K562 (cell line): ENCODE measurements around the gene SMC4. TPM values are rescaled to one million over a fixed set of nuclear protein-coding genes. Genes with fewer than 3 reads are reported as not detected.

Source experiments
- ATAC-seq: fragments of 200-7000 bp; cut with Tn5 transposase; 3 replicates; pipeline ENCODE4 v1.9.1; 2020; ENCODE audit warnings: moderate library complexity
- BruUV-seq: library from RNA; stranded (reverse); fragments of 400-500 nt; replicated peaks from 2 replicates; lab custom pipeline; 2021; lab: Mats Ljungman, UMichigan
- CTCF ChIA-PET: fragments of 300-600 bp; formaldehyde crosslinking; extraction: SDS; loops from one replicate; lab custom pipeline; 2021; ENCODE audit warnings: low intra/inter-chr PET ratio; lab: Yijun Ruan, JAX
- POLR2A ChIA-PET: fragments of 300-600, 350-650 bp; sonication (Branson Sonifier 250); formaldehyde crosslinking; extraction: SDS; loops from one replicate; lab custom pipeline; 2021; ENCODE audit warnings: antibody characterized with exemption, inconsistent platforms; lab: Yijun Ruan, JAX
- DNase-seq, 4 experiments: peaks; one replicate each; pipeline versions ENCODE4 v3.0.0 to v3.0.0-alpha.2; 2011 to 2018; ENCODE audit warnings: low spot score in 3 of 4, mixed read lengths in 3 of 4; ENCODE audit errors: extremely low read depth in 1 of 4
- FAIRE-seq: peaks from 2 replicates; lab custom pipeline; 2011; peaks lifted over from hg19 to GRCh38; lab: Jason Lieb, UNC
- H2AFZ ChIP-seq: 2 replicates; pipeline ENCODE4 v1.6.0; 2011; ENCODE audit warnings: low read depth, low read length, control low read depth, inconsistent platforms
- H3K27ac ChIP-seq: fragments of 200-600 bp; 3 replicates; pipeline ENCODE4 v1.8.0; 2011; ENCODE audit warnings: low read depth, mild to moderate bottlenecking, control low read depth, inconsistent platforms, low read length, moderate library complexity, mixed read lengths; ENCODE audit errors: extremely low read depth
- H3K27me3 ChIP-seq, 2 experiments: fragments of 300-600 bp in 1 of 2; 2 replicates in 1 of 2; 3 replicates in 1 of 2; pipeline versions ENCODE4 v1.6.0 to v1.8.0; 2011; ENCODE audit warnings: inconsistent platforms in 2 of 2, low read length in 2 of 2, mild to moderate bottlenecking in 1 of 2, mixed read lengths in 1 of 2, moderate library complexity in 1 of 2; ENCODE audit not compliant: control insufficient read depth in 2 of 2, insufficient read depth in 2 of 2
- H3K36me3 ChIP-seq: fragments of 300-600 bp; 3 replicates; pipeline ENCODE4 v1.8.0; 2011; ENCODE audit warnings: mild to moderate bottlenecking, low read length, inconsistent platforms; ENCODE audit not compliant: control insufficient read depth, insufficient read depth
- H3K4me1 ChIP-seq, 2 experiments: fragments of 200-600 bp in 1 of 2; replicated peaks in 1 of 2; 2 replicates in 1 of 2; 3 replicates in 1 of 2; pipeline versions ENCODE4 v1.5.1 to v1.8.0; 2011; ENCODE audit warnings: inconsistent platforms in 2 of 2, low read length in 2 of 2, mild to moderate bottlenecking in 1 of 2, mixed read lengths in 1 of 2, moderate library complexity in 1 of 2; ENCODE audit not compliant: control insufficient read depth in 2 of 2, insufficient read depth in 2 of 2
- H3K4me2 ChIP-seq: 2 replicates; pipeline ENCODE4 v1.6.1; 2011; ENCODE audit warnings: low read length, control low read depth, inconsistent platforms, mixed read lengths; ENCODE audit not compliant: insufficient read depth
- H3K4me3 ChIP-seq: fragments of 200-600 bp; sonication (generic), shearing (Covaris generic); 2 replicates; pipeline ENCODE4 v1.5.1; 2016; ENCODE audit warnings: control low read depth, inconsistent platforms
- H3K79me2 ChIP-seq: fragments of 200-600 bp; 3 replicates; pipeline ENCODE4 v1.8.0; 2011; ENCODE audit warnings: low read length, inconsistent platforms; ENCODE audit not compliant: control insufficient read depth, insufficient read depth
- H3K9ac ChIP-seq, 2 experiments: 2 replicates each; pipeline versions ENCODE4 v1.6.0 to v1.6.1; 2011; ENCODE audit warnings: low read depth in 2 of 2, low read length in 2 of 2, control low read depth in 1 of 2, inconsistent platforms in 1 of 2, mild to moderate bottlenecking in 1 of 2, mixed read lengths in 1 of 2; ENCODE audit not compliant: insufficient read depth in 1 of 2
- H3K9me1 ChIP-seq: one replicate; pipeline ENCODE4 v1.6.0; 2011; ENCODE audit warnings: inconsistent platforms, mild to moderate bottlenecking, low read length, moderate library complexity; ENCODE audit not compliant: control insufficient read depth, insufficient read depth
- H3K9me3 ChIP-seq: replicated peaks from 2 replicates; pipeline ENCODE4 v1.5.1; 2011; ENCODE audit warnings: low read depth, low read length, inconsistent platforms; ENCODE audit not compliant: control insufficient read depth, insufficient read depth
- H4K20me1 ChIP-seq: replicated peaks from 2 replicates; pipeline ENCODE4 v1.6.1; 2011; ENCODE audit warnings: low read length, inconsistent platforms, mixed read lengths; ENCODE audit not compliant: control insufficient read depth, insufficient read depth
- CBX5 ChIP-seq: IDR thresholded peaks from 2 replicates; pipeline ENCODE4 v1.6.1; 2014; ENCODE audit warnings: low read depth, borderline replicate concordance
- CHD4 ChIP-seq: fragments of 200-600 bp; sonication (generic); IDR thresholded peaks from 3 replicates; pipeline ENCODE4 v1.6.1; 2012; ENCODE audit warnings: low read depth, mild to moderate bottlenecking, mixed read lengths, low read length, inconsistent platforms; ENCODE audit not compliant: insufficient read depth, insufficient replicate concordance, poor library complexity, severe bottlenecking
- DIDO1 ChIP-seq: fragments of 450-650 bp; IDR thresholded peaks from 2 replicates; pipeline ENCODE4 v1.6.1; 2016; ENCODE audit warnings: low read depth, missing biosample characterization, missing genetic modification characterization
- EGR1 ChIP-seq: fragments of 450-650 bp; conservative IDR thresholded peaks from 2 replicates; pipeline ENCODE4 v1.6.1; 2017; ENCODE audit warnings: mild to moderate bottlenecking
- HMG20B ChIP-seq: fragments of 250-450 bp; sonication (Bioruptor Pico); IDR thresholded peaks from 2 replicates; pipeline ENCODE4 v1.5.0; 2021; ENCODE audit warnings: mild to moderate bottlenecking
- L3MBTL2 ChIP-seq: fragments of 450-650 bp; IDR thresholded peaks from 2 replicates; pipeline ENCODE4 v1.6.1; 2016; ENCODE audit warnings: mild to moderate bottlenecking, moderate library complexity
- MED1 ChIP-seq: sonication (generic); formaldehyde crosslinking; IDR thresholded peaks from 2 replicates; pipeline ENCODE4 v1.8.1; 2023; ENCODE audit warnings: missing genetic modification reagents, borderline replicate concordance
- RAD51 ChIP-seq: fragments of 450-650 bp; IDR thresholded peaks from 2 replicates; pipeline ENCODE4 v1.7.1; 2016; ENCODE audit warnings: low read depth, mild to moderate bottlenecking, borderline replicate concordance
- TSC22D4 ChIP-seq: fragments of 450-650 bp; IDR thresholded peaks from 2 replicates; pipeline ENCODE4 v1.6.1; 2016; ENCODE audit warnings: missing genetic modification characterization, missing biosample characterization, control low read depth
- ZBED1 ChIP-seq: IDR thresholded peaks from 2 replicates; pipeline ENCODE4 v1.6.1; 2014
- ZNF717 ChIP-seq: fragments of 250-450 bp; sonication (Bioruptor Pico); IDR thresholded peaks from 2 replicates; pipeline ENCODE4 v1.5.0; 2021
- WGBS: fragments of 100-300 bp; shearing (Covaris generic); methylation state at CpG from one replicate; pipeline ENCODE4 v1.1.6; 2016; ENCODE audit warnings: low coverage, mixed read lengths; ENCODE audit not compliant: insufficient coverage; ENCODE audit errors: missing lambda C conversion rate; 5-methylcytosine and 5-hydroxymethylcytosine counted together
- in situ Hi-C: fragments of 300-500 bp; cut with MboI; formaldehyde crosslinking; loops from 4 replicates; pipeline ENCODE4 v1.15.0; 2018; ENCODE audit warnings: inconsistent platforms, mixed read lengths
- intact Hi-C: fragments of 100-400 bp; cut with micrococcal nuclease; formaldehyde crosslinking; loops from 2 replicates; pipeline ENCODE4 v1.14.2; 2022
- polyA plus RNA-seq, 8 experiments: library from polyadenylated mRNA; depleted of rRNA in 4 of 8; stranded (reverse) in 5 of 8; unstranded in 3 of 8; fragments of >200 nt; fragmentation: Nextera tagmentation in 2 of 8; fragmentation: Illumina TruSeq in 1 of 8; extraction: Ambion mirVana in 2 of 8; extraction: Trizol in 1 of 8; gene quantifications; 2 replicates each; pipeline versions ENCODE4 v1.2.1 to v1.2.3, GENCODE V29; 2011 to 2014; ENCODE audit warnings: inconsistent platforms in 1 of 8, missing spikeins in 1 of 8
- total RNA-seq, 7 experiments: library from RNA; depleted of rRNA in 6 of 7; stranded (reverse); fragments of >200 nt in 6 of 7; fragmentation: Illumina TruSeq in 2 of 7; extraction: Trizol in 2 of 7; gene quantifications; 2 replicates each; pipeline versions ENCODE4 v1.2.1 to v1.2.3, GENCODE V29; 2011 to 2021; ENCODE audit warnings: low replicate concordance in 1 of 7
- TF ChIP-seq, protein P1 (sequence below): fragments of 450-650 bp; IDR thresholded peaks from 2 replicates; pipeline ENCODE4 v1.6.1; 2017; ENCODE audit warnings: mild to moderate bottlenecking, moderate library complexity
- TF ChIP-seq, protein P2 (sequence below): fragments of 450-650 bp; IDR thresholded peaks from 2 replicates; pipeline ENCODE4 v1.6.1; 2018; ENCODE audit not compliant: partially characterized antibody

The SMC4 gene
- total and polyA plus RNA-seq, 9 of the 15 experiments (the other 6 are each of a cell fraction or from before 2014, with no cell fraction given), result 87.9 to 347 (median 176) TPM

DNA sequence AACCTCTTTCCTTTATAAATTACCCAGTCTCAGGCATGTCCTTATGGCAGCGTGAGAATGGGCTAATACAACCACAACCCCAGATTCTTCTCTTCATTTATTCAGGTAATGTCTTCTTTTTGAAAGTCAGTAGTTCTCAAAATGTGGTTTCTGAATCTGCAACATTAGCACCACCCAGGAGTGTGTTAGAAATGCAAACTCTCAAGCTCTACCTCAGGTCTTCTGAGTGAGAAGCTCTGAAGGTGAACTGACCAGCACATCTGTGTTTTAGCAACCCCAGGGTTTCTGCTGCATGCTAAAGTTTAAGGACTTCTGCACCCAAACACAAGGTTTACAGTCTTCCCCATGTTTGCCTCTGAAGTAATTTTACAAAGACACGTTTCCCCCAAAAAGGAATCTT, 72.4 kb downstream of the SMC4 start:
- Histone ChIP-seq H3K9me1 (no peaks in the 10 kb centered on the region), H3K79me2 (no peaks in the 10 kb centered on the region), H3K36me3 (no peaks in the 10 kb centered on the region), H3K9ac (no peak overlapping the region), H3K4me3 (no peak overlapping the region), H3K4me2 (no peak overlapping the region)
- FAIRE-seq (no peak), ATAC-seq (no peak), DNase-seq (no peak)
- intact Hi-C loops, result no loop called here
- CTCF ChIA-PET, result no interaction called here
- 3% methylated on average over 2 of the region's 2 CpGs for WGBS
- in situ Hi-C loops, result loop anchor here (25.0 kb wide), 1 partner anchor 585 kb away; no protein-coding TSS in a partner anchor
- TF ChIP-seq, protein P1, sequence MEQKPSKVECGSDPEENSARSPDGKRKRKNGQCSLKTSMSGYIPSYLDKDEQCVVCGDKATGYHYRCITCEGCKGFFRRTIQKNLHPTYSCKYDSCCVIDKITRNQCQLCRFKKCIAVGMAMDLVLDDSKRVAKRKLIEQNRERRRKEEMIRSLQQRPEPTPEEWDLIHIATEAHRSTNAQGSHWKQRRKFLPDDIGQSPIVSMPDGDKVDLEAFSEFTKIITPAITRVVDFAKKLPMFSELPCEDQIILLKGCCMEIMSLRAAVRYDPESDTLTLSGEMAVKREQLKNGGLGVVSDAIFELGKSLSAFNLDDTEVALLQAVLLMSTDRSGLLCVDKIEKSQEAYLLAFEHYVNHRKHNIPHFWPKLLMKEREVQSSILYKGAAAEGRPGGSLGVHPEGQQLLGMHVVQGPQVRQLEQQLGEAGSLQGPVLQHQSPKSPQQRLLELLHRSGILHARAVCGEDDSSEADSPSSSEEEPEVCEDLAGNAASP, result no peak
- TF ChIP-seq ZNF717 (CRISPR knock-in tag), result no peak
- TF ChIP-seq DIDO1, result no peak
- no peak for TF ChIP-seq TSC22D4 (tag)
- TF ChIP-seq HMG20B, result no peak
- no peak for TF ChIP-seq CBX5
- no peak for TF ChIP-seq MED1 (CRISPR knock-in tag)
- no peak for TF ChIP-seq EGR1
- no peak for TF ChIP-seq CHD4
- TF ChIP-seq RAD51, result no peak
- TF ChIP-seq, protein P2, sequence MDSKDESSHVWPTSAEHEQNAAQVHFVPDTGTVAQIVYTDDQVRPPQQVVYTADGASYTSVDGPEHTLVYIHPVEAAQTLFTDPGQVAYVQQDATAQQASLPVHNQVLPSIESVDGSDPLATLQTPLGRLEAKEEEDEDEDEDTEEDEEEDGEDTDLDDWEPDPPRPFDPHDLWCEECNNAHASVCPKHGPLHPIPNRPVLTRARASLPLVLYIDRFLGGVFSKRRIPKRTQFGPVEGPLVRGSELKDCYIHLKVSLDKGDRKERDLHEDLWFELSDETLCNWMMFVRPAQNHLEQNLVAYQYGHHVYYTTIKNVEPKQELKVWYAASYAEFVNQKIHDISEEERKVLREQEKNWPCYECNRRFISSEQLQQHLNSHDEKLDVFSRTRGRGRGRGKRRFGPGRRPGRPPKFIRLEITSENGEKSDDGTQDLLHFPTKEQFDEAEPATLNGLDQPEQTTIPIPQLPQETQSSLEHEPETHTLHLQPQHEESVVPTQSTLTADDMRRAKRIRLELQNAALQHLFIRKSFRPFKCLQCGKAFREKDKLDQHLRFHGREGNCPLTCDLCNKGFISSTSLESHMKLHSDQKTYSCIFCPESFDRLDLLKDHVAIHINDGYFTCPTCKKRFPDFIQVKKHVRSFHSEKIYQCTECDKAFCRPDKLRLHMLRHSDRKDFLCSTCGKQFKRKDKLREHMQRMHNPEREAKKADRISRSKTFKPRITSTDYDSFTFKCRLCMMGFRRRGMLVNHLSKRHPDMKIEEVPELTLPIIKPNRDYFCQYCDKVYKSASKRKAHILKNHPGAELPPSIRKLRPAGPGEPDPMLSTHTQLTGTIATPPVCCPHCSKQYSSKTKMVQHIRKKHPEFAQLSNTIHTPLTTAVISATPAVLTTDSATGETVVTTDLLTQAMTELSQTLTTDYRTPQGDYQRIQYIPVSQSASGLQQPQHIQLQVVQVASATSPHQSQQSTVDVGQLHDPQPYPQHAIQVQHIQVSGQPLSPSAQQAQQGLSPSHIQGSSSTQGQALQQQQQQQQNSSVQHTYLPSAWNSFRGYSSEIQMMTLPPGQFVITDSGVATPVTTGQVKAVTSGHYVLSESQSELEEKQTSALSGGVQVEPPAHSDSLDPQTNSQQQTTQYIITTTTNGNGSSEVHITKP, result no peak
- no peak for TF ChIP-seq L3MBTL2
- no peak for TF ChIP-seq ZBED1
- TF ChIP-seq, all 486 proteins: peak for 0
- Histone ChIP-seq H3K27ac (no peak overlapping the region), H3K9me3 (peaks cover 5% of the 10 kb centered on the region; the same call in 1 of the 2 replicates), H2AFZ (no peak overlapping the region), H3K4me1 (no peaks in the 10 kb centered on the region), H4K20me1 (no peaks in the 10 kb centered on the region), H3K27me3 (no peaks in the 10 kb centered on the region)
- BruUV-seq, result no TSS peak
- POLR2A ChIA-PET, result interaction anchor here (0.8 kb wide), 1 partner anchor 309 kb away, joined by 3 read pairs; no protein-coding TSS in a partner anchor
